Breast epithelium (tissue), 3 donors: ENCODE measurements around the gene RCOR1.

Experiments
- CTCF ChIP-seq, 3 donors: fragments of 450-650 bp; IDR thresholded peaks; one replicate each; pipeline ENCODE4 v1.5.1; 2016 to 2017; ENCODE audit warnings: antibody characterized with exemption in 3 of 3, mild to moderate bottlenecking in 3 of 3, moderate library complexity in 3 of 3
- POLR2A ChIP-seq: fragments of 450-650 bp; IDR thresholded peaks from one replicate; pipeline ENCODE4 v1.6.1; 2016; ENCODE audit warnings: antibody characterized with exemption, mild to moderate bottlenecking, moderate library complexity
- POLR2AphosphoS5 ChIP-seq, 3 donors: sonication (generic); formaldehyde crosslinking; IDR thresholded peaks; one replicate each; pipeline ENCODE4 v1.6.1; 2017; ENCODE audit warnings: antibody characterized with exemption in 3 of 3

GRCh38 chr14:102736956-102737355 is 144.5 kb downstream of the RCOR1 start:
- TF ChIP-seq CTCF (IDR thresholded peaks at IDR 0.05) (no peak), POLR2A (no peak), POLR2AphosphoS5 (IDR thresholded peaks at IDR 0.05) (no peak)
